Bronchial epithelial cell (primary cell): ENCODE data around the gene ERGIC2. TPM values are rescaled to one million over a fixed set of nuclear protein-coding genes. Genes with fewer than 3 reads are reported as not detected.
"Not testable (repeated sequence)": the region's sequence is repeated elsewhere in the genome, so short reads cannot be mapped to it uniquely, and the experiment has no call there.

Experiments used
- DNase-seq: peaks from one replicate; pipeline ENCODE4 v3.0.0-alpha.2; 2010; ENCODE audit warnings: low read depth
- FAIRE-seq: peaks from 2 replicates; lab custom pipeline; 2011; peaks lifted over from hg19 to GRCh38; lab: Jason Lieb, UNC
- H3K27me3 ChIP-seq: 2 replicates; pipeline ENCODE4 v1.5.1; 2011; ENCODE audit warnings: low read length; ENCODE audit not compliant: control insufficient read depth, insufficient read depth
- H3K36me3 ChIP-seq: 2 replicates; pipeline ENCODE4 v1.5.1; 2011; ENCODE audit warnings: low read length; ENCODE audit not compliant: control insufficient read depth, insufficient read depth
- H3K4me3 ChIP-seq: 2 replicates; pipeline ENCODE4 v1.5.1; 2011; ENCODE audit warnings: mild to moderate bottlenecking, low read depth, low read length, control low read depth
- CTCF ChIP-seq: IDR thresholded peaks from 2 replicates; pipeline ENCODE4 v1.5.1; 2011; ENCODE audit warnings: mild to moderate bottlenecking, moderate library complexity, low read length, control low read depth, inconsistent platforms; ENCODE audit not compliant: insufficient read depth, severe bottlenecking
- total RNA-seq: library from RNA; depleted of rRNA; stranded (reverse); fragments of >200 nt; gene quantifications from 2 replicates; pipeline ENCODE4 v1.2.1, GENCODE V29; 2014

The ERGIC2 gene
- total RNA-seq, 1 donor from 2014 or later, result 60.3 TPM

- H3K27me3 ChIP-seq, result no peaks in the 10 kb centered on the region
- H3K36me3 ChIP-seq, result no peaks in the 10 kb centered on the region
- no peak for TF ChIP-seq CTCF
- no peak overlapping the region for H3K4me3 ChIP-seq
- DNase-seq (no peak), FAIRE-seq (no peak)
Observed at GRCh38 chr12:29389295-29389919, 8.4 kb upstream of the ERGIC2 start.

GRCh38 chr12:29386084-29386680, 5.2 kb upstream of the ERGIC2 start:
- not testable (repeated sequence) for H3K4me3 ChIP-seq, DNase-seq, FAIRE-seq, H3K36me3 ChIP-seq, H3K27me3 ChIP-seq

GRCh38 chr12:29385194-29385593, 4.2 kb upstream of the ERGIC2 start:
- not testable (repeated sequence) for DNase-seq, H3K36me3 ChIP-seq, FAIRE-seq, H3K27me3 ChIP-seq, H3K4me3 ChIP-seq

- TF ChIP-seq CTCF, result no peak
- FAIRE-seq (no peak), DNase-seq (no peak)
- Histone ChIP-seq H3K36me3 (no peaks in the 10 kb centered on the region), H3K4me3 (no peak overlapping the region), H3K27me3 (no peaks in the 10 kb centered on the region)
Observed at GRCh38 chr12:29382251-29382650, 1.3 kb upstream of the ERGIC2 start.

GRCh38 chr12:29376118-29376517, 4.9 kb downstream of the ERGIC2 start:
- H3K36me3 ChIP-seq, result no peaks in the 10 kb centered on the region
- FAIRE-seq (no peak), DNase-seq (no peak)
- no peak for TF ChIP-seq CTCF
- no peak overlapping the region for H3K4me3 ChIP-seq
- no peaks in the 10 kb centered on the region for H3K27me3 ChIP-seq

- Histone ChIP-seq H3K4me3 (no peak overlapping the region), H3K27me3 (no peaks in the 10 kb centered on the region), H3K36me3 (no peaks in the 10 kb centered on the region)
- TF ChIP-seq CTCF, result no peak
- FAIRE-seq (no peak), DNase-seq (no peak)
Observed at GRCh38 chr12:29374913-29375312, 6.1 kb downstream of the ERGIC2 start.

- DNase-seq (no peak), FAIRE-seq (no peak)
- Histone ChIP-seq H3K4me3 (no peak overlapping the region), H3K36me3 (no peaks in the 10 kb centered on the region), H3K27me3 (no peaks in the 10 kb centered on the region)
- TF ChIP-seq CTCF, result no peak
Observed at GRCh38 chr12:29374012-29374411, 7.0 kb downstream of the ERGIC2 start.
